Stimulated activated CD8-positive, alpha-beta memory T cell treated with anti-CD3 and anti-CD28 coated beads, Interleukin-2, amount 100 ng/mL, for 1 hour (primary cell): ENCODE results near the gene CENPH.
"Not testable (repeated sequence)": the region's sequence is repeated elsewhere in the genome, so short reads cannot be mapped to it uniquely, and the experiment has no call there.

ENCODE experiments used
- DNase-seq, 2 donors: peaks; one replicate each; pipeline ENCODE4 v3.0.0-alpha.2; 2020; ENCODE audit warnings: low read depth in 2 of 2

CENPH gene, protein sequence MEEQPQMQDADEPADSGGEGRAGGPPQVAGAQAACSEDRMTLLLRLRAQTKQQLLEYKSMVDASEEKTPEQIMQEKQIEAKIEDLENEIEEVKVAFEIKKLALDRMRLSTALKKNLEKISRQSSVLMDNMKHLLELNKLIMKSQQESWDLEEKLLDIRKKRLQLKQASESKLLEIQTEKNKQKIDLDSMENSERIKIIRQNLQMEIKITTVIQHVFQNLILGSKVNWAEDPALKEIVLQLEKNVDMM

DNA sequence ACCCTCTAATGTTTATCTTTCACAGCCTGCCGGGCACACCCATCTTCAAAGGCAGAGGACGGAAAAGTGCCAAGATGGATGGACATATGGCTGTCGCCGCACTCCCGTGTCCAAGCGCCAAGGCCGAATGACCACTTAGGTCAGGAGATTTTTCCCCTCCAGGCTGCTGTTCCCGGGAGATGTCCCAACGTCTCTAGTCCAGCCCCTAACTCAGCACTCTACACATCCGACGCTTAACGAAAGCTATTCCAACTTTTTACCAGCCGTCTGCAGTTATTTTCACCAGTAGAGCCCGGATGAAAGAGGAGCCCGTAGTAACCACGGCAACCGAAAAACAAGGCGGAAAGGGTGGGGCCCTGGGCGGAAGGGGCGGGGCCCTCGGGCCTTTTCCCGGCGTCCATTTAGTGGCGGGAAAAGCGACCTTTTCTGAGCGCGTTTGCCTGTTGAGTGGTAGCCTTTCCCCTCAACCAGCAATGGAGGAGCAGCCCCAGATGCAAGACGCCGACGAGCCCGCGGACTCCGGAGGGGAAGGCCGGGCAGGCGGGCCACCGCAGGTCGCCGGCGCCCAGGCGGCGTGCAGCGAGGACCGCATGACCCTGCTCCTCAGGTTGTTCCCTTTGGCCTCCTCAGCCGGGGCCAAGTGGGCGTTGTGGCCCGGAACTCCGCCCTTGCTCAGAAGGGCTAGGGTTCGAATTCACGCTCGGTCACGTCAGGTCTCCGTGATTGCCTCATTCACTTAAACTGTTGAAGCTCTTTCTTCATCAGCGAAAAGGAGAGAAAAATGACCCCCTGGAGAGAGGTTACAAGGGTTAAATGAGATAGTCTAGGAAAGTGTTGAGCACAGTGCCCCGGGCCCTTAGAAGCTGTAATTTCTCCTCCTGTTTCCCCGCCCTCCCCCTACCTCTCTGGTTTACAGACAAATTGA is at the start of gene CENPH:
TSS of gene CENPH (plus strand) at position 422 of the 925 bp plus-strand sequence. CDS start at position 474, 52 bp downstream.
- peak; percentile 82 to 86 for DNase-seq

DNA sequence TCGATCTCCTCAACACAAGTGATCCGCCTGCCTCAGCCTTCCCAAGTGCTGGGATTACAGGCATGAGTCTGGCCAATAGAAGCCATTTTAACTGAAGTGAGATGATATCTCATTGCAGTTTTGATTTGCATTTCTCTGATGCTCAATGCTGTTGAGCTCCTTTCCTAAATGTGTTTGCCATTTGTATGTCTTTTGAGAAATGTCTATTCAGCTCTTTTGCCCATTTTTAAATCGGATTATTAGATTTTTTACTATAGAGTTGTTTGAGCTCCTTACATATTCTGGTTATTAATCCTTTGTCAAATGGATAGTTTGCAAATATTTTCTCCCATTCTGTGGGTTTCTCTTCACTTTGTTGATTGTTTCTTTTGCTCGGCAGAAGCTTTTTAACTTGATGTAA is 49.1 kb upstream of the CENPH start:
- DNase-seq = not testable (repeated sequence)

DNA sequence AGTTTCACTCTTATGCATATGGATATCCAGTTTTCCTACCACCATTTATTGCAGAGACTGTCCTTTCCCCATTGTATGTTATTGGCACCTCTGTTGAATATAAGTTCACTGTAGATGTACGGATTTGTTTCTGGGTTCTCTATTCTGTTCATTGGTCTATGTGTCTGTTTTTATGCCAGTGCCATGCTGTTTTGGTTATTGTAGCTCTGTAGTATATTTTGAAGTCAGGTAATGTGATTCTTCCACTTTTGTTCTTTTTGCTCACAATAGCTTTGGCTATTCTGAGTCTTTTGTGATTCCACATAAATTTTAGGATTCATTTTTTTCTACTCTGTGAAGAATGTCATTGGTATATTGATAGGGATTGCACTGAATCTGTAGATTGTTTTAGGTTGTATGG is 48.6 kb upstream of the CENPH start:
- DNase-seq = no peak

DNA sequence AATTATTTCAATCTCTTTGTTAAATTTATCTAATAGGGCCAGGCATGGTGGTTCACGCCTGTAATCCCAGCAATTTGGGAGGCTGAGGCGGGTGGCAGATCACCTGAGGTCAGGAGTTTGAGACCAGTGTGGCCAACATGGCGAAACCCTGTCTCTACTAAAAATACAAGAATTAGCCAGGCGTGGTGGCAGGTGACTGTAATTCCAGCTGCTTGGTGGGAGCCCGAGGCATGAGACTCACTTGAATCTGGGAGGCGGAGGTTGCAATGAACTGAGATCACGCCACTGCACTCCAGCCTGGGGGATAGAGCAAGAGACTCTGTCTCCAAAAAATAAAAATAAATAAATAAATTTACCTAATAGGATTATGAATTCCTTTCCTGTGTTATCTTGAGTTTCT is 40.8 kb upstream of the CENPH start:
- not testable (repeated sequence) for DNase-seq

DNA sequence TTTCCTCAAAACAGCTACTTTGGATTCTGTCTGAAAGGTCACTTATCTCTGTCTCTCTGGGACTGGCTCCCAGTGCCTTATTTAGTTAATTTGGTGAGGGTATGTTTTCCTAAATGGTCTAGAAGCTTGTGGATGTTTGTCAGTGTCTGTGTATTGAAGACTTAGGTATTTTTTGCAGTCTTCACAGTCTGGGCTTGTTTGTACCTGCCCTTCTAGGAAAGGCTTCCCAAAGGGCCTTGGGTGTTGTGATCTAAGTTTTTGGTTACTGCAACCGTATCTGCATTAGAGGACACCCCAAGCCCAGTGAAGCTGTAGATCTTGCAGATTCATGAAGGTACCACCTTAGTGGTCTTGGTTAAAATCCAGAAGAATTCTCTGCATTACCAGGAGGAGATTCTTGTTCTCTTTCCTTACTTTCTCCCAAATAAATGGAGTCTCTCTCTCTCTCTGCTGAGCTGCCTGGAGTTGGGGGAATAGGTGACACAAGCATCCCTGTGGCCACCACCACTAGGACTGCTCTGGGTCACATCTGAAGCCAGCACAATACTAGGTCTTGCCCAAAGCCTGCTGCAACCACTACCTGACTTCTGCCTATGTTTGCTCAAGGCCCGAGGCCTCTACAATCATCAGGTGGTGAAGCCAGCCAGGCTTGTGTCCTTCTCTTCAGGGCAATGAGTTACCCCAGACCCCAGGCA is 40.3 kb upstream of the CENPH start:
- no peak for DNase-seq

DNA sequence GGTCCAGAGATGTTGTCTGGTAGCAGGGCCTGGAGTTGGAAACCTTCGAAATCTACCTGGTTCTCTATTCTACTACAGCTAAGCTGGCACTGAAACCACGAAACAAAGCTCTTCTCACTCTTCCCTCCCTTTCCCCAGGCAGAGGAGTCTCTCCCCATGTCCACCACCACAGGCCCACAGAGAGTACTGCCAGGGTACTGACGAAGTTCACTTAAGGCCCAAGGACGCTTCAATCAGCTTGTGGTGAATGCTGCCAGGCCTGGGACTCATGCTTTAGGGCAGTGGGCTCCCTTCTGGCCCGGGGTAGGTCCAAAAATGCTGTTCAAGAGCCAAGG is 39.7 kb upstream of the CENPH start:
- no peak for DNase-seq

DNA sequence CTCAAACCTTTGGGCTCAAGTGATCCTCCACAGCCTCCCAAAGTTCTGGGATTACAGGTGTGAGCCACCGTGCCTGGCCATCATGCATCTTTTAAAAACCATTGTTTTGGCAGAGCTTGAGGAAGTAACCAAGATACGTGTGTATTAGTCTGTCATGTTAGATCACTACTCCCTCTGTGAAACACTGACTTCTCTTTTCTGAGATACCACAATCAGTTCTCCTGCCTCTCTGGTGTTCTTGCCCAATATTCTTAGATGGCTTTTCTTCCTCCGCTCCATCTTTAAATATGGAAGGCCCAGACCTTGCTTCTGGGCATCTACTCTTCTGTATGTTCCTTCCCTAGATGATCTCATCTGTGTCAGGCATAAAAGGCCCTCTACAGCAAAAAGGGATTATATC is 36.7 kb upstream of the CENPH start:
- DNase-seq = no peak

DNA sequence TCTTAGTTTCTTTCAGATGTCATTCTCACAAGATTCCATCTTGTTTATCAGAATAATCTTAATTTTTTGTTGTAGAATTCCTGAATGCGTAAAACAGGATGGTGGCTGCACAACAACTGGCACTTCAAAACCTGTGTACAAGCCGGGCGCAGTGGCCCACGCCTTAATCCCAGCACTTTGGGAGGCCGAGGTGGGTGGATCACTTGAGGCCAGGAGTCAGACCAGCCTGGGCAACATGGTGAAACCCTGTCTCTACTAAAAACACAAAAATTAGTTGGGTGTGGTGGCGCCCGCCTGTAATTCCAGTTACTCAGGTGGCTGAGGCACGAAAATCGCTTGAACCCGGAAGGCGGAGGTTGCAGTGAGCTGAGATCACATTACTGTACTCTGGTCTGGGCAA is 32.9 kb upstream of the CENPH start:
- no peak for DNase-seq

DNA sequence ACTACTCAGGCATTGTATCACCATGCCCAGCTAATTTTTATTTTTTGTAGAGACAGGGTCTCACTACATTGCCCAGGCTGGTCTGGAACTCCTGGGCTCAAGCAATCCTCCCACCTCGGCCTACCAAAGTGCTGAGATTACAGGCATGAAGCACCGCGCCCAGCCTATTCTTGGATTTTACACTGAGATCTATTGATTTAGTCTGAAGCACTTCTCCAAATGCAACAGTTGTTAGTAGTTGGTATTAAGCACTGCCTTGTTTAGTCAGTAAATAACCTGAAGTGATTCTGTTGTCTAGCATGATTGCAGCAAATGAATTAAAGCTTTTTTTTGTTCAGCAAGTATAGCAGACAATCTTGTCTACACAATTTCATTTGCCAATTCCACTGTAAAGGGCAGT is 31.3 kb upstream of the CENPH start:
- DNase-seq = no peak

DNA sequence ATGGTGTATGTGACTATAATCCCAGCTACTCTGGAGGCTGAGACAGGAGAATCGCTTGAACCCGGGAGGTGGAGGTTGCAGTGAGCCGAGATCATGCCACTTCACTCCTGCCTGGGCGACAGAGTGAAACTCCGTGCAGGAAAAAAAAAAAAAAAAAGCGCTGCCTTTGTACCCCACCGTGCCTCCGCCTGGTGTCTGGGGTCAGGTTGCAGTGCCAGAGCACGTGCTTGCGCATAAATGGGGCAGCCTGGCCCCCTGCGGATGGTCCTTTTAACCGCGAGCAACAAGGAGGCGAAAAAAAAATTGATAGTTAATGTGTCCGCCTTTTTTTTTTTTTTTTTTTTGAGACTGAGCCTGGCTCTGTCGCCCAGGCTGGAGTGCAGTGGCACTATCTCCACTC is 28.7 kb upstream of the CENPH start:
- DNase-seq = no peak

DNA sequence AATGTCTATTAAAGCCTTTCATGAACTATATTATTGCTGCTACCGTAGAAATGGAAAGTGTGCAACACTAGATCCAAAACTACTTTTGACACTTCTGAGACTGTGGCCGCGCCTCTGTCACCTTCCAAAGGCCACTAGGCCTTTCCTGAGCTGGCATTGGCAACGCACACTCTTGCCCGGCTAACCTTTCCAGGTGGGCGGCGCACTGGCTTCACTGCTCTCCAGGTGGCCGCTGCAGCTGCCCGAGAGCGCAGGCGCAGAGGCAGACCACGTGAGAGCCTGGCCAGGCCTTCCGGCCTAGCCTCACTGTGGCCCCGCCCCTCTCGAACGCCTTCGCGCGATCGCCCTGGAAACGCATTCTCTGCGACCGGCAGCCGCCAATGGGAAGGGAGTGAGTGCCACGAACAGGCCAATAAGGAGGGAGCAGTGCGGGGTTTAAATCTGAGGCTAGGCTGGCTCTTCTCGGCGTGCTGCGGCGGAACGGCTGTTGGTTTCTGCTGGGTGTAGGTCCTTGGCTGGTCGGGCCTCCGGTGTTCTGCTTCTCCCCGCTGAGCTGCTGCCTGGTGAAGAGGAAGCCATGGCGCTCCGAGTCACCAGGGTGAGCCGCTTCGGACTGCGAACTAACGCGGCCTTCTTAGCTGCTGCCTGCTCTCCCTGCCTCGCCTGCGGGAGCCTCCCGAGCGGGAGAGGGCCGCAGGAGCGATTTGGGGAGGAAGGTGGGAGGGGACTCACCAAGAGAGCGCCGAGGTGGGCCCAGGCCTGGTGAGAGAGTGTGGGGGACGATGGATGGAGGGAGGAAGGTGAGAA is 22.5 kb upstream of the CENPH start, which contains the start of gene CCNB1:
TSS of gene CCNB1 (plus strand) at position 465 of the 807 bp plus-strand sequence. CDS start at position 578, 113 bp downstream.
- peak; percentile 90 to 95 for DNase-seq

DNA sequence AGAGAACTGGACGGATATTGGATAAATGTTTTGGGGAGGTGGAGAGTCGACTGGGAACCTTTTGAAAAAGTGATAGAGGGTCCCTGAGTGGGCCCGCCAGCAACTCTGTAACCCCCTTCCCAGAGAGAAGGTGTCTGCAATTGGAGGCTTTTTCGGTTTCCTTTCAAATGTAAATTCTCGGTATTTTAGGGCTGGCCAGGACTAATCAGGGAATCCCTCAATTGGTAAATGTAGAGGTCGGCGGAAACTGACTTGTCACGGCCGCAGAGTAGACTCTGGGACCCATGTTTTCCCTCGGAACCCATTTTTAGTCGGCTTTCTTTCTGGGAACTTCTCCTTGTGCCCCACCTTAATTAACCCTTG is 21.9 kb upstream of the CENPH start:
- DNase-seq = no peak

DNA sequence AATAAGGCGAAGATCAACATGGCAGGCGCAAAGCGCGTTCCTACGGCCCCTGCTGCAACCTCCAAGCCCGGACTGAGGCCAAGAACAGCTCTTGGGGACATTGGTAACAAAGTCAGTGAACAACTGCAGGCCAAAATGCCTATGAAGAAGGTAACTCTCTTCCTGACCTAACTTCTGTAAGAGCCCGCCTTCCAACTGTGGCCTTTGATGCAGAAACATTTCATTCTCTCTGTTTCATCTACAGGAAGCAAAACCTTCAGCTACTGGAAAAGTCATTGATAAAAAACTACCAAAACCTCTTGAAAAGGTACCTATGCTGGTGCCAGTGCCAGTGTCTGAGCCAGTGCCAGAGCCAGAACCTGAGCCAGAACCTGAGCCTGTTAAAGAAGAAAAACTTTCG is 21.5 kb upstream of the CENPH start:
- DNase-seq = no peak

DNA sequence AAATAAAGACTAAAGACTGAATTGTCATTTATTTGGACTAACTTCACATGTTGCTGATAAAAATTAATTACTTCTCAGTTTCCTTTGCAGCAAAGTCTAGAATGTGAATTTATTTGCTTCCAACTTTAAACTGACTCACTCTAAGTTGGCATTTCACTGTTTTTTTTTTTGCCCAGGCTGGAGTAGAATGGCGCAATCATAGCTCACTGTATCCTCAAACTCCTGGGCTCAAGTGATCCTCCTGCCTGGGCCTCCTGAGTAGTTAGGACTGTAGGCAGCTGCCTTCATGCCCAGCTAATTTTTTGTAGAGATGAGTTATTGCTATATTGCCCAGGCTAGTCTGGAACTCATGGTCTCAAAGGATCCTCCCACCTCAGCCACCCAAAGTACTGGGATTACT is 18.9 kb upstream of the CENPH start:
- DNase-seq = no peak

DNA sequence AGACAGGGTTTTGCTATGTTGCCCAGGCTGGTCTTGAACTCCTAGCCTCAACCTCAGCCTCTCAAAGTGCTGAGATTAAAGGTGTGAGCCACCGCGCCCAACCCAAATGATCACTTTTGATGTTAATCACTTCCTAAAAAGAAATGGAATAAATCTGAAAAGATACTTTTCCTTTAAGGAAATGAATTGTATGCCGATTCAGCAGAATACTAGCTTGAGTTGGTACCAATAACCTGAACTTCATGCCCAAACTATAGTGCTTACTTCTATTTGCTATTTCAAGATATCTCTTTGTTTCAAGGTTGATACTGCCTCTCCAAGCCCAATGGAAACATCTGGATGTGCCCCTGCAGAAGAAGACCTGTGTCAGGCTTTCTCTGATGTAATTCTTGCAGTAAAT is 18.4 kb upstream of the CENPH start:
- no peak for DNase-seq

DNA sequence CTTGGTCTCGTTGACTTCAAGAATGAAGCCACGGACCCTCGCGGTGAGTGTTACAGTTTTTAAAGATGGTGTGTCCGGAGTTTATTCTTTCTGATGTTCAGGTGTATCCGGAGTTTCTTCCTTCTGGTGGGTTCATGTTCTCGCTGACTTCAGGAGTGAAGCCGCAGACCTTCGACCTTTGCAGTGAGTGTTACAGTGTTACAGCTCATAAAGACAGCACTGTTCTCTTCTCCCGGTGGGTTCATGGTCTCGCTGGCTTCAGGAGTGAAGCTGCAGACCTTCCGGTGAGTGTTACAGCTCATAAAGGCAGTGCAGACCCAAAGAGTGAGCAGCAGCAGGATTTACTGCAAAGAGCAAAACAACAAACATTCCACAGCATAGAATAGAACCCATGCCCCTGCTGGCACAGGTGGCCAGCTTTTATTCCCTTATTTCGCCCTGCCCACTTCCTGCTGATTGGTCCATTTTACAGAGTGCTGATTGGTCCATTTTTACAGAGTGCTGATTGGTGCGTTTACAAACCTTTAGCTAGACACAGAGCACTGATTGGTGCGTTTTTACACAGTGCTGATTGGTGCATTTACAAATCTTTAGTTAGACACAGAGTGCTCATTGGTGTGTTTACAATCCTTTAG is 7.6 kb upstream of the CENPH start:
- DNase-seq = not testable (repeated sequence)

DNA sequence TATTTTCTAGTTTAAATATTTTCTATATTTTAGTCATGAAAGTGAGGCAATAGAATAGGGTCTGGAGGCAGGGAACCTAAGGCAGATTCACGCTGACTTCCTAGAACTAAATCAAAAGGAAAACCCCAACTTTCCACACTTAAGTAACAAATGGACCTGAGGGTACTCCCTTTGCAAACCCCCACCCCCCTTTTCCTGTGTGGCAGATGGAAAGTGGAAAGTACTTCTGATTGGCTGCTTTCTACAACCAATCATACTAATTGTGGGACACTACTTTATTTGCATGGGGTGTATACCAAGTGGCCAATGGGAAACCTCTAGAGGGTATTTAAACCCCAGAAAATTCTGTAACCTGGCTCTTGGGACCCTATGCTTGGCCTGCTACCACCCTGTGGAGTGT is 4.8 kb upstream of the CENPH start:
- no peak for DNase-seq

DNA sequence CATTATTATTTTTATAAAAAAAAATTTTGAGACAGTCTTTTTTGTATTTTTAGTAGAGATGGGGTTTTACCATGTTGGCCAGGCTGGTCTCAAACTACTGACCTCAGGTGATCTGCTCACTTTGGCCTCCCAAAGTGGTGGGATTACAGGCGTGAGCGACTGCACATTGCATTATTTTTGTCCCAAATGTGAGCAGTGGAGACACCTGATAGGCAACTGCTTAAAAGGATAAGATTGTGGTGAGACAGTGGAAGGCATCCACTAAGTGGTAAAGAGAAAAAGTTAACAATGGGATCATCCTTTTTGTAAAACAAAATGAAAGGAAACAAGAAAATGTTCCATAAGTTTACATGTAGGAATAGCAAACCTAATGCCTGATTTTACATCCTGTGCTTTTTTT is 2.0 kb upstream of the CENPH start:
- no peak for DNase-seq

DNA sequence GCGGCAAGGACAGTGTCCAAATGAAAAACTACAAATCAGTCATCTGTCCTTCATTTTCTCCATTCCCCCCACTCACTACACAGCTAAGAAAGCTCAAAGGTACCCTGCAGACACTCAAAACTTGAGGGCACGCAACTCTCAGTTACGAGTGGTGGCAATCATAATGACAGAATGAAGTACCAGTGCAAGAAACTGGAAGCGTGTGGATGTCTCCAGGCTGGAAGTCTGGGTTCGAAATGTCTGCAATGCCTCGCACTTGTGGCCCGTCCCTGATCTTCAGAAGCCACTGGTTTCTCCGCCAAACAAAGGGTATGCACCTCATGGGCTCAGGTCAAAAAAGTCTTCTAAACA is 597 bp upstream of the CENPH start:
- no peak for DNase-seq

DNA sequence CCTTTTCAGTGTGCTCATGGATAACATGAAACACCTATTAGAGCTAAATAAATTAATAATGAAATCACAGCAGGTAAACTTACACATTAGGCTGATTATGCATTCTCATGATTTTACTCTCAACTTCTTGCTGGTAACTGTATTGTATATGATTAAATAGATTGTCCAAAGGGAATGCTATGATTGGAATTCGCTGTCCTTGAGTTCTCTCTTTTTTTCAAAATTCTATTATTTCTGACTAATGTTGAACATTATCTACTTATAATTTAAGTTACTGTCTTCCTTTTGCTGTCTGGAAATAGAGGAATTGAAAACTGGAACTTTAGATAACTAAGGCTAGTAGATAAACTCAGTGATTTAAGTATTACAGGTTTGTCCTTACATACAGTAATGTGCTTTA is 13.1 kb downstream of the CENPH start:
- DNase-seq = no peak

DNA sequence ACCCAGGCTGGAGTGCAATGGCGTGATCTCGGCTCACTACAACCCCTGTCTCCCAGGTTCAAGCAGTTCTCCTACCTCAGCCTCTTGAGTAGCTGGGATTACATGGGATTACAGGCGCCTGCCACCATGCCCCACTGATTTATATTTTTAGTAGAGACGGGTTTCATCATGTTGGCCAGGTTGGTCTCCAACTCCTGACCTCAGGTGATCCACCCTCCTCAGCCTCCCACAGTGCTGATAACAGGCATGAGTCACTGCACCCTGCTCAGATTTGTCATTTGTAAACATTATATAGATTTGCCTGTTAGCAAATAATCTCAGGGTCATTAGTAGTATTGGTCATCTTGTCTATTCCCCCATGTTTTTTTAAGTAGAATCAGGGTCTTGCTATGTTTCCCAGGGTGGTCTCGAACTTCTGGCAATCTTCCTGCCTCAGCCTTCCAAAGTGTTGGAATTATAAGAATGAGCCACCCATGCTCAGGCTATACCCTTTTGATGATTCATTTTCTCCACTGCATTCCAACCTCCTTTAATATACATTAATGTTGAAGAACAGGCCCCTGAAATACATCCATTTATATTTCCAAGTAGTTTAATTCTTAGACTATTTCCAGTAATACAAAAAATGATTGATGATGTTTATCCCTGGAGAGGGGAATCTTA is 17.3 kb downstream of the CENPH start:
- DNase-seq = no peak
